Osteoblast (primary cell): ENCODE data around the gene WTAP. TPM values are rescaled to one million over a fixed set of nuclear protein-coding genes. Genes with fewer than 3 reads are reported as not detected.
"Not testable (repeated sequence)": the region's sequence is repeated elsewhere in the genome, so short reads cannot be mapped to it uniquely, and the experiment has no call there.

Source experiments
- DNase-seq: peaks from one replicate; pipeline ENCODE4 v3.0.0; 2011; ENCODE audit warnings: low spot score, mixed read lengths; ENCODE audit not compliant: insufficient read length; ENCODE audit errors: missing footprints
- H2AFZ ChIP-seq: 2 replicates; pipeline ENCODE4 v1.6.0; 2011; ENCODE audit warnings: mild to moderate bottlenecking, low read length
- H3K27ac ChIP-seq: 2 replicates; pipeline ENCODE4 v1.5.1; 2011; ENCODE audit warnings: mild to moderate bottlenecking, low read depth, low read length, moderate library complexity
- H3K27me3 ChIP-seq: 2 replicates; pipeline ENCODE4 v1.6.0; 2012; ENCODE audit warnings: mild to moderate bottlenecking, control low read depth, inconsistent platforms, low read length, moderate library complexity; ENCODE audit not compliant: insufficient read depth
- H3K36me3 ChIP-seq: 2 replicates; pipeline ENCODE4 v1.5.1; 2011; ENCODE audit warnings: mild to moderate bottlenecking, low read length, control low read depth, moderate library complexity; ENCODE audit not compliant: insufficient read depth
- H3K4me1 ChIP-seq: 2 replicates; pipeline ENCODE4 v1.5.1; 2011; ENCODE audit warnings: mild to moderate bottlenecking, low read length, control low read depth, moderate library complexity; ENCODE audit not compliant: insufficient read depth
- H3K4me2 ChIP-seq: 2 replicates; pipeline ENCODE4 v1.6.0; 2011; ENCODE audit warnings: mild to moderate bottlenecking, low read length; ENCODE audit not compliant: insufficient read depth
- H3K4me3 ChIP-seq: fragments of 200-600 bp; sonication (generic); 3 replicates; pipeline ENCODE4 v1.5.1; 2012; ENCODE audit warnings: mild to moderate bottlenecking, low read length, inconsistent platforms; ENCODE audit not compliant: insufficient read depth
- H3K79me2 ChIP-seq: 2 replicates; pipeline ENCODE4 v1.6.0; 2012; ENCODE audit warnings: mild to moderate bottlenecking, low read length, control low read depth, inconsistent platforms; ENCODE audit not compliant: insufficient read depth
- H3K9me3 ChIP-seq: 2 replicates; pipeline ENCODE4 v1.5.1; 2011; ENCODE audit warnings: low read depth, low read length, control low read depth
- H4K20me1 ChIP-seq: 2 replicates; pipeline ENCODE4 v1.6.0; 2012; ENCODE audit warnings: mild to moderate bottlenecking, low read length, control low read depth; ENCODE audit not compliant: insufficient read depth
- CTCF ChIP-seq: IDR thresholded peaks from 2 replicates; pipeline ENCODE4 v1.5.1; 2011; ENCODE audit warnings: mild to moderate bottlenecking, low read depth, low read length, moderate library complexity; ENCODE audit errors: extremely low read depth
- total RNA-seq: library from RNA; depleted of rRNA; stranded (reverse); fragments of >200 nt; gene quantifications from 2 replicates; pipeline ENCODE4 v1.2.3, GENCODE V29; 2012

Gene WTAP
- total RNA-seq, 1 donor = 119 TPM

DNA sequence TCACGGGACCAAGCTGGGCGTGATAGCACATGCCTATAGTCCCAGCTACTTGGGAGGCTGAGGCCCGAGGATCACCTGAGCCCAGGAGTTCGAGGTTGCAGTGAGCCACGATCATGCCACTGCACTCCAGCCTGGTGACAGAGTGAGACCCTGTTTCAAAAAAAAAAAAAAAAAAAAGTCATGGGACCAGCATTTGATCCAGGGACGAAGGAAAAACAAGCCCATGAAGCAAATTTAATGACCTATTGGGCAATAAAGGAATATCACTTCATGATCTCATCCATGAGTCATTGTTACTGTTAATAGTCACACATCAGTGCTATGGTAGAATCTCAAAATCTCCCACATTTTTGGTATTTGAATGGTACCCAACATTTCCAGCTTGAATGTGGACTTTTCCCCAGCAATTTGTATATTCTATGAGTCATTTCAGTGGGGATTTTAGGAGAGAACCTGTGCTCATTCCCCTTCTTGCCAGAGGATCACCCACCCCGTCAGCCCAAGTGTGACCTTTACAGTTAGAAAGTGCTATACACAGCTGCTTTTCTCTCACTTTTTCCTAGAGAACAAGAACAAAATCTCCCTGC is 25.8 kb upstream of the WTAP start:
- no peaks in the 10 kb centered on the region for H3K27me3 ChIP-seq
- H2AFZ ChIP-seq = no peak overlapping the region
- peaks cover 8% of the 10 kb centered on the region for H3K36me3 ChIP-seq
- peak overlapping the region; percentile 61 for H3K4me2 ChIP-seq
- no peak for TF ChIP-seq CTCF
- H3K27ac ChIP-seq = peak overlapping the region; percentile 99
- H4K20me1 ChIP-seq = no peaks in the 10 kb centered on the region
- H3K4me3 ChIP-seq = no peak overlapping the region
- H3K79me2 ChIP-seq = peaks cover 21% of the 10 kb centered on the region
- DNase-seq = peak; percentile 94
- peaks cover 14% of the 10 kb centered on the region for H3K4me1 ChIP-seq
- peaks cover 4% of the 10 kb centered on the region for H3K9me3 ChIP-seq

DNA sequence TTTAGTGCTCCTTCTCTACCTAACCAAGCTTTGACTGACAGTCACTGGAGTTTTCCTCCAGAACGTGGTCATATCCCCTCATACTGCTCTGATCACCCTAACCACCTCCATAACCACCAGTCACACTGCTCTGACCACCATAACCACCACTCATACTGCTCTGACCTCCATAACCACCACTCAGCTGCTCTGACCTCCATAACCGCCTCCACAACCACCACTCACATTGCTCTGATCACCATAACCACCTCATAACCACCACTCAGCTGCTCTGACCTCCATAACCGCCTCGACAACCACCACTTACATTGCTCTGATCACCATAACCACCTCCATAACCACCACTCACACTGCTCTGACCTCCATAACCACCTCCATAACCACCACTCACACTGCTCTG is 16.7 kb upstream of the WTAP start:
- H3K36me3 ChIP-seq, DNase-seq, H3K9me3 ChIP-seq, H3K27ac ChIP-seq, H3K4me3 ChIP-seq, H3K27me3 ChIP-seq, H3K4me1 ChIP-seq, H2AFZ ChIP-seq, H3K4me2 ChIP-seq, H4K20me1 ChIP-seq: not testable (repeated sequence)
- H3K79me2 ChIP-seq = peaks cover 44% of the 10 kb centered on the region

DNA sequence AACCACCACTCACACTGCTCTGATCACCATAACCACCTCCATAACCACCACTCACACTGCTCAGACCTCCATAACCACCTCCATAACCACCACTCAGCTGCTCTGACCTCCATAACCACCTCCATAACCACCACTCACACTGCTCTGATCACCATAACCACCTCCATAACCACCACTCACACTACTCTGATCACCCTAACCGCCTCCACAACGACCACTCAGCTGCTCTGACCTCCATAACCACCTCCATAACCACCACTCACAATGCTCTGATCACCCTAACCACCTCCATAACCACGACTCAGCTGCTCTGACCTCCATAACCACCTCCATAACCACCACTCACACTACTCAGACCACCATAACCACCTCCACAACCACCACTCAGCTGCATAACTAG is 14.9 kb upstream of the WTAP start:
- not testable (repeated sequence) for H2AFZ ChIP-seq

GRCh38 chr6:159713984-159714383 is 13.3 kb upstream of the WTAP start:
- Histone ChIP-seq H2AFZ (no peak overlapping the region), H3K79me2 (peaks cover 53% of the 10 kb centered on the region), H4K20me1 (no peaks in the 10 kb centered on the region), H3K4me3 (no peak overlapping the region), H3K27ac (no peak overlapping the region), H3K4me2 (no peak overlapping the region), H3K36me3 (peaks cover 5% of the 10 kb centered on the region), H3K9me3 (no peaks in the 10 kb centered on the region), H3K27me3 (no peaks in the 10 kb centered on the region), H3K4me1 (peaks cover 20% of the 10 kb centered on the region)
- no peak for TF ChIP-seq CTCF
- DNase-seq = no peak

More for the DNA sequence above, 14.9 kb upstream of the WTAP start:
- Histone ChIP-seq H3K79me2 (peaks cover 44% of the 10 kb centered on the region), H3K4me1 (peaks cover 17% of the 10 kb centered on the region)
- H3K4me2 ChIP-seq, DNase-seq, H3K27me3 ChIP-seq, H3K36me3 ChIP-seq, H4K20me1 ChIP-seq, H3K27ac ChIP-seq, H3K9me3 ChIP-seq, H3K4me3 ChIP-seq: not testable (repeated sequence)

- peaks cover 57% of the 10 kb centered on the region for H3K79me2 ChIP-seq
- TF ChIP-seq CTCF = no peak
- peaks cover 20% of the 10 kb centered on the region for H3K4me1 ChIP-seq
- no peak overlapping the region for H3K4me3 ChIP-seq
- H3K27ac ChIP-seq = no peak overlapping the region
- peaks cover 5% of the 10 kb centered on the region for H3K36me3 ChIP-seq
- H2AFZ ChIP-seq = no peak overlapping the region
- no peaks in the 10 kb centered on the region for H4K20me1 ChIP-seq
- no peaks in the 10 kb centered on the region for H3K9me3 ChIP-seq
- no peaks in the 10 kb centered on the region for H3K27me3 ChIP-seq
- no peak overlapping the region for H3K4me2 ChIP-seq
- no peak for DNase-seq
Measured at GRCh38 chr6:159714404-159714803, 12.9 kb upstream of the WTAP start.
